ENCODE results near the gene BIRC3.

The BIRC3 gene

DNA sequence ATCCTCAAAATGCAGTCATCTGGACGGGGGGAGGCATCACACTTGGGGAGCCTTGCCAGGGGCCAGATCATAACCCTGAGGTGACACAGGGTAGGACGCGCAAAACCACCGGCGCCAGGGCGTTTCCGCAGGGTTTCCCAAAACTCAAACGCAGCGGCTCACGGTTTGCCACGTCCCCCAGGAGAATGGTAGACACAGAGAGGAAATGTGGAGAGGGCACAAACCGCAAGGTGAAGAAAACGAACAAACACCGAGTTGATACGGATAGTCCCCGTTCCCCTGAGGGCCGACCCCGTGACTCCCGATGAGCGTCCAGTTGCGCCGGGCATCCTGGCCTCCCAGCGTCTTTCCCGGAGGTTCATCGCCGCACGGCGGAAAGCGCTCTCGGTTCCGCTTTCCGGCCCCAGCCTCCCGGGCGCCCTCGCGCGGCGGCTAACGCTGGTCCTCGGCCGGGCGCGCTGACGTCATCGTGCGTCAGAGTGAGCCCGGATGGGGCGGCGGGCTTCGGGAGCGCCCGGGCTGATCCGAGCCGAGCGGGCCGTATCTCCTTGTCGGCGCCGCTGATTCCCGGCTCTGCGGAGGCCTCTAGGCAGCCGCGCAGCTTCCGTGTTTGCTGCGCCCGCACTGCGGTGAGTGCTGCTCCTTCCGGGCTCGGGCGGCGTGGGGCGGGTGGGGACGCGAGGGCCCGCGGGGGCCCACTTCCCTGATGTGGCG, 29.6 kb downstream of the BIRC3 start, which contains the start of gene BIRC2:
Gene BIRC2, plus strand, starts transcription at position 467 of the 714 bp plus-strand sequence. CDS start 2,641 bp downstream, outside the sequence.
- TF ChIP-seq, protein P1, sequence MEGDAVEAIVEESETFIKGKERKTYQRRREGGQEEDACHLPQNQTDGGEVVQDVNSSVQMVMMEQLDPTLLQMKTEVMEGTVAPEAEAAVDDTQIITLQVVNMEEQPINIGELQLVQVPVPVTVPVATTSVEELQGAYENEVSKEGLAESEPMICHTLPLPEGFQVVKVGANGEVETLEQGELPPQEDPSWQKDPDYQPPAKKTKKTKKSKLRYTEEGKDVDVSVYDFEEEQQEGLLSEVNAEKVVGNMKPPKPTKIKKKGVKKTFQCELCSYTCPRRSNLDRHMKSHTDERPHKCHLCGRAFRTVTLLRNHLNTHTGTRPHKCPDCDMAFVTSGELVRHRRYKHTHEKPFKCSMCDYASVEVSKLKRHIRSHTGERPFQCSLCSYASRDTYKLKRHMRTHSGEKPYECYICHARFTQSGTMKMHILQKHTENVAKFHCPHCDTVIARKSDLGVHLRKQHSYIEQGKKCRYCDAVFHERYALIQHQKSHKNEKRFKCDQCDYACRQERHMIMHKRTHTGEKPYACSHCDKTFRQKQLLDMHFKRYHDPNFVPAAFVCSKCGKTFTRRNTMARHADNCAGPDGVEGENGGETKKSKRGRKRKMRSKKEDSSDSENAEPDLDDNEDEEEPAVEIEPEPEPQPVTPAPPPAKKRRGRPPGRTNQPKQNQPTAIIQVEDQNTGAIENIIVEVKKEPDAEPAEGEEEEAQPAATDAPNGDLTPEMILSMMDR (IDR thresholded peaks at IDR 0.05; ENCODE audit: insufficient read depth, low read length, missing control alignments): peak; percentile 94
- ChIA-PET POLR2A (interaction anchor here (0.9 kb wide), 1 partner anchor 484 kb away, joined by 3 read pairs; no protein-coding TSS in a partner anchor), CTCF (interaction anchor here (0.6 to 2.7 kb wide), 5 partner anchors 10 to 319 kb away, joined by 3 to 7 read pairs (median 3); no protein-coding TSS in a partner anchor)
- H3K4me3 ChIP-seq (ENCODE audit: low read depth, low read length): peak within 1 kb of the TSS; percentile 82
- no peak for DNase-seq (ENCODE audit: low read depth, low spot score)

DNA sequence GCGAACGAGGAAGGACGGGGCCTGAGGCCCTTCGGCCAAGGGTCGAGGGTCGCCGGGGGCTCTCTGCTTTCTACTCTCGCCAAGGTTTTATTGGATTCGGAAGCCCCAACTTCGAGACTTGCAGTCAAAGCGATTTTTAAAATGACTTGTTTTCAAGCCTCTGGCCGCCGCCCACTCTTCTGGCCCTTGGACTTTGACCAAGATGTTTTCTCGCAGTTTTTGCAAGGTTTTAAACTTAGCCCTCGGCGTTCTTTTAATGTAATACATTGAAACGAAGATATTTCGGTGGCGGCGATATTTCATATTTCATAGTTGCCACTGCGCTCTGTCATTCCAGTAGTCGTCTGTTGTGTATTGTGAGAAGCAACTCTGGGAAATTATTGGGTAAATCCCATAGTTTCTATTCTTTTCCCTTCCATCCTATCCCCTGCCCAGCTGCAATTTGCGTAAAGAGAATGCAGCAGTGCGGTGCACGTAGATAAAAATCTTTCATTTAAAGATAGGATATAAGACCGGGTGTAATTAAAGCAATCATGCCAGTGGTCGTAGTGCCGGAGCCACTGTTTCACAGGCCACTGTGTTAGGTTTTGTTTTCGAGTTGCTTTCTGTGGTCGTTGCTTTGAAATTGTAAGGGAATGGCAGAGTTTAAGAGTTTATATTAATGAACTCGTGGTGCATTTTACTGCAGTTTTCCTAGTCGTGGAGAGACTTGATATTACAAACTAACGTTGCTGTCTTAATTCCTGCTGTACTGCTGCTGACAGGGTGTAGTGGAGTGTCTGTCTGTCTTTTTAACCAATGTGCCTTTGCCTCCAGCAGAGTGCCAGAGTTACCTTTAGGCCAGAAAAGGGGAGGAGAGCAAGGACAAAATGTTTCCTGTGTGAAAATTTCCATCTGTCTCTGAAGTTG, 30.4 kb downstream of the BIRC3 start:
- peak overlapping the region; percentile 82 for H3K4me3 ChIP-seq (ENCODE audit: low read depth, low read length)
- ChIA-PET CTCF (interaction anchor here (1.6 to 4.2 kb wide), 4 partner anchors 19 to 148 kb away, joined by 5 to 17 read pairs (median 6); no protein-coding TSS in a partner anchor), POLR2A (no interaction called here)
- no peak for DNase-seq (ENCODE audit: low read depth, low spot score)
- TF ChIP-seq, protein P1 (IDR thresholded peaks at IDR 0.05; ENCODE audit: insufficient read depth, low read length, missing control alignments): no peak

DNA sequence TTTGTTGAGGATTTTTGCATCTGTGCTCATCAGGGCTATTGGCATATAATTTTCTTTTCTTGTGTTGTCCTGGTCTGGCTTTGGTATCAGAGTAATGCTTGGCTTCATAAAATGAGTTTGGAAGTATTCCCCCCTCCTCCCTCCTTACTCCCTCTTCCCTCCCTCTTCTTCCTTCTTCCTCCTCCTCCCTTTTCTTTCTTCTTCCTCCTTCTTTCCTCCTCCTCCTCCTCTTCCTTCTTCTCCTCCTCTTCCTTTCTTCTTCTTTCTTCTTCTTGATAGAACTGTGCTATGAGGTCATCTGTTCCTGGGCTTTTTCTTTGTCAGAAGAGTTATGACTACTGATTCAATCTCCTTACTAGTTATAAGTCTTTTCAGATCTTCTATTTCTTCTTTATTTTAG, 39.8 kb downstream of the BIRC3 start:
- no peak overlapping the region for H3K4me3 ChIP-seq (ENCODE audit: low read depth, low read length)
- ChIA-PET CTCF (interaction anchor here (1.1 to 1.6 kb wide), 3 partner anchors 15 to 139 kb away, joined by 3 to 4 read pairs (median 4); no protein-coding TSS in a partner anchor), POLR2A (no interaction called here)
- no peak for DNase-seq (ENCODE audit: low read depth, low spot score)
- TF ChIP-seq, protein P1 (IDR thresholded peaks at IDR 0.05; ENCODE audit: insufficient read depth, low read length, missing control alignments): no peak

DNA sequence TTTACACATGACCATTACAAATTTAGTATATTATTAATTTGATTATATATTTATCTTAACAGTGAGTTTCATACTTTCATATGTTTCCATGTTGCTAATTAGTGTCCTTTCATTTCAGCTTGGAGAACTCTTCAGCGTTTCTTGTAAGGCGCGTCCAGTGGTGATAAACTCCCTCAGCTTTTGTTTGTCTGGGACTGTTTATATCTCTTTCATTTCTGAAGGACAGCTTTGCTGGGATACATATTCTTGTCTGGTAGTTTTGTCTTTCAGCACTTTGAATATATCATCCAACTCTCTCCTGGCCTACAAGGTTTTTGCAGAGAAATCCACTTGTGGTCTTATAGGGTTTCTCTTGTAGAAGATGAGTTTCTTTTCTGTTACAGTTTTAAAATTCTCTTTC, 42.1 kb downstream of the BIRC3 start:
- no peak for DNase-seq (ENCODE audit: low read depth, low spot score)
- TF ChIP-seq, protein P1 (IDR thresholded peaks at IDR 0.05; ENCODE audit: insufficient read depth, low read length, missing control alignments): no peak
- ChIA-PET POLR2A (no interaction called here), CTCF (interaction anchor here (1.4 to 1.6 kb wide), 2 partner anchors 17 to 31 kb away, joined by 5 read pairs; no protein-coding TSS in a partner anchor)
- H3K4me3 ChIP-seq (ENCODE audit: low read depth, low read length): no peak overlapping the region

DNA sequence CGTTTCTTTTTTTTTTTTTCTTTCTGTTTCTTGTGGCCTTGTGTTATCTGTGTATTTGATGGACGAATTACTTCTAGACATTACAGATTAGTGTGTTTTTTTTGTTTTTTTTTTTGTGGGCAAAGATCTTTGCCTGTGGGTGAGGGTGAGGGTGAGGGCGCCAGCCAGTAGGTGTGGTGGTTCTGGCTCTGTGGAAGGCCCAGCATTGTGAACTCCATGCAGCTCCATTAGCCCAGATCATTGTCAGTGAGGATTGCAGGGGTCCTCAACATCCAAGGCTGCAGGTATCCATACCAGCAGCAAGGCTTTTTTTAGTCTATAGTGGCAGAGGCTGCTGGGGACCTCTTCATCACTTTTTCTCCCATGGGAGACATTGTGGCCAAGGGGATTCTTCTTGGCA, 43.4 kb downstream of the BIRC3 start:
- TF ChIP-seq, protein P1 (IDR thresholded peaks at IDR 0.05; ENCODE audit: insufficient read depth, low read length, missing control alignments): no peak
- POLR2A ChIA-PET: no interaction called here
- H3K4me3 ChIP-seq (ENCODE audit: low read depth, low read length): no peak overlapping the region
- CTCF ChIA-PET: interaction anchor here (0.7 to 1.2 kb wide), 5 partner anchors 15 to 305 kb away, joined by 3 to 5 read pairs (median 4); no protein-coding TSS in a partner anchor
- no peak for DNase-seq (ENCODE audit: low read depth, low spot score)
